GM19467 (cell line): ENCODE measurements around the gene KLF7.

ENCODE experiments used
- ATAC-seq: cut with Tn5 transposase; IDR thresholded peaks from one replicate; pipeline ENCODE4 v1.9.1; 2021; ENCODE audit warnings: mild to moderate bottlenecking, moderate library complexity; ENCODE audit not compliant: unreplicated experiment

Gene KLF7

DNA sequence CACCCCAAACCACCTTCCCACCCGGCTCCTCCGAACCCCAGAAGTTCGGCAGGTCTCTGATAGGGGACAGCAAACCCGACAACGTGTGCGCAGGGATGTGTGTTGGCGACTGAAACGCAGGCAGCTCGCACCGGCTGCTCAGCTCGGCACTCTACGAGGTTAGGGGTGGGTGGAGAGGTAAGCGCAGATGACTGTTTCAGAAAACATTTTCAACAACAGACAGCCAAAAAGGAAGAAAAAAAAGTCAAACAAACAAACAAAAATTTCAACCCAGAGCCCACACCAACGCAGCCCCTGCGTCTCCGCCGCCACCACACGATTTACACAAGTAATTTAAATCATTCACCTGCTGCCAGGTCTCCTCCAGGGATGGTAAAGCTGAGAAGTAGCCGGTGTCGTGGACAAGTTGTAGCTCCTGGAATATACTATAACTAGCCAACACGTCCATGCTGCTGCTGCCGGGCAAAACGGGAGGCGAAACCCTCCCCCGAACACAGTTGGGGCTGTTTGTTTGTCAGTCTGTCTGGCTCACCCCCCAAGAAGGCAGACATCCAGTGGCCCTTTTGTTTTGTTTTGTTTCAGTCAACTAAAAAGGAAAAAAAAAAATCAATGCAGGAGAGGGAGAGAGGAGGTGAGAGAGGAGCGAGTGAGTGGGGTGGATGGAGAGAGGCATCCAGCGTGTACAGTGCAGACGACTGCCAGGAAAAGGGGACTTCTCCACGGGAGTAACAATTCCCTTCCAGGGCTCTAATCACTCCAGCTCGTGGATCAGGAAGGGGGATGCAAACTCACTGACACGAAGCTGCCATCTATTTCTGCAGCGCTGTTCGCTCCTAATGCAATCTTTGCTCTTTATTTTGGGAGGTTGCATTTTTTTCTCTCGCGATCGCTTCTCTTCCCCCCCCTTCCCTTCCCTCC is at the start of gene KLF7:
TSS of gene KLF7 (minus strand) at position 828 of the 918 bp plus-strand sequence. CDS start at position 448, 380 bp downstream.
- ATAC-seq: no peak

GRCh38 chr2:207215308-207215707 is 49.6 kb upstream of the KLF7 start:
- no peak for ATAC-seq

DNA sequence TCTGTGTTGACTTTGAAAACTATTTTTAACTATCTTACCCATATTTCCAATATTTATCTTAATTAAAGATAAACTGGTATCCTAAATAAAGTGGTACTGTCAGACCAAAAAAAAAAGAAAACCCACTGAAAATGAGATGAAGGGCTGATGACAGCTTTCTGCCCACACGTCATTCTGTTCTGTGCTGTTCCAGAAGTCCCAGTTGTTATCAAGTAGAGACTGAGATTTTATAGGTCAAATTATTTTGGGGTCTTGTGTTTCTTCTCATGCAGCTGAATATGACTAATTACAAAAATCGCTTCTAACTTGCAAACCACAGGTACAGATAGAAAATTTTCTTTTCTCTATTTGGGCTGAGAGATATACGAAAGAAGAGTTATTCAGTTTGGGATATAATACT is 48.7 kb upstream of the KLF7 start:
- ATAC-seq: no peak

DNA sequence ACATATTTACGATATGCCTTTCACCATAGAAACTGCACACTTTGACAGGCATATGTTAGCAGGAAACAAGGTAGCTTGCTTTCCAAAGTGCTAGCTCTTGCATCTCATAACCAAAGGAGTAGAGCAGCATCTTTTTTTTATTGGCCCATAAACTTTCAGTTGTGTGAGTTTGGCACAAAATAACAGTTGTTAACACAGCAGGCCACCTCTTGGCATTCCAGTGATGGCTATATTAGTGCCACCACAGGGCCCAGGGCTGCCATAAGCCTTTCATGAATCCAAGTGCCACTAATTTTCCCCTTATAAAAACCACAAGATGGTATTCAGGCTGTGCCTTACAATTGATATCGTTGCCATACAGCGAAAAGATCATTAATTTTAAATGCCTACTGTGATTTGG is 40.3 kb upstream of the KLF7 start:
- ATAC-seq: no peak

DNA sequence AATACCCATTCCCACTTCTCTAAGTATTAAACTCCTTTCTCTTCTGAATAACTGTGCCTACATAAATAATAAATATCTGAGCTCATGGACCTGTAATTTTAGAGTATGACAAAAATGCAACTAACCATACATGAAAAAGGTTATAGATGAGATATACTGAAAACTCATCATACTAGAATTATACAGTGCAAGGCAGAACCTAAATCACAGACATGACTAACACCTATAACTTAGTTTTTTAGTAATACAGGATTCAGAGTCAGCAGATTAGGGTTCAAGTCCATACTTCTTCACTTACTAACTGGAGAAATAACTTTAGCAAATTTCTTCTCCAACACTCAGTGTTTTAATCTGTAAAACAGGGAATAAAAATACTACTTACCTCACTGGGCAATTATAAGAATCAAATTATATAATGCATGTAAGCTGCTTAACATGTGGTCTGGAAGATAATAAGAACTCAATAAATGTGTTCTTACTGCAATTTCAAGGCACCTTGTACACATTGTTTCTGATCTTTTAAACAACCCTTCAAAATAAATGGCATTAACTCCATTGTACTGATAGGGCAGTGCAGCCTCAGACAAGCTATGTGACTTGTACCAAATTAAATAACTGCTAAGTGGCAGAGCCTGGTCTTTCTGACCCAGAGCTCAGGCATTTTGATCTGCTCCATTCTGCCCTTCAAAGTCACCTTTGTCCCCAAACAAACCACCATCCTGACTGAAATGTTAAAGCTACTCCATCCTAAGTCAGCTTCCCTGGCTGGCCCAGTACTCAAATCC is 39.6 kb upstream of the KLF7 start:
- ATAC-seq: no peak

DNA sequence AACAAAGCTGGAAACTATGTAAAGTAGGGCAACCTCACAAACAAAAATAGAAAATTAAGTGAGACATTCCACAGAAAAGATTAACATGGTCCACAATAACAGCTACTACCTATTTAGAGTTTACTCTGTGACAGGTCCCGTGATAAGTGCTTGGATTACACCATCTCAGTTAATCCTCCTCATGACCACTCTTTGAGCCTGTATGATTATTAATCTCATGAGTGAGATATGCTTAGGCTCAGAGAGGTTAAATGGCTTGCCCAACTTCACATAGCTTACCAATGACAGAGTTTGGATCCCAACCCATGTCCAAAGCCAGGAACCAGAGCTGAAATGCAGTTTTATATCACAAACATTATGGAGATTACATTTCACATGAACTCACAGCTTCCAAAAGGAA is 37.3 kb upstream of the KLF7 start:
- ATAC-seq: no peak

- no peak for ATAC-seq
These were observed 36.9 kb upstream of the KLF7 start for GRCh38 chr2:207202645-207203044.

DNA sequence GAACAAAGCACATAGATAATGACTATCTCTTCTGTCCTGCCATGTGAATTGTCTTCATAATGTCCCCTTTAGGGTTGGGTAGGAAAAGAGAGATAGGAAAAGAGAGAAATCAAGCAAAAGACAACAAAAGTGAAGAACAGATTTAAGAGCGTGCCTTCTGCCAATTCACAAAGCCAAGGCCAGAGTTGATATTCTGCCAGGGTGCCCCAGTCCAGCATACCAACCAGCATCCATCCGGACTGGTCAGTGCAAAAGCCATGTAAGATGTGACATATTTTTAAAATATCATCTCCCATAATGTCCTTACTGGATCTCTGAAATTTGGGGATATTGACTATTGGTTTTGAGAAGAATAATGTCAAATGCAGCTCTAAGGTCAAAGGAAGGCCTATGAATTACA is 35.7 kb upstream of the KLF7 start:
- no peak for ATAC-seq

- ATAC-seq: no peak
These were observed 34.4 kb upstream of the KLF7 start for GRCh38 chr2:207200136-207200535.

DNA sequence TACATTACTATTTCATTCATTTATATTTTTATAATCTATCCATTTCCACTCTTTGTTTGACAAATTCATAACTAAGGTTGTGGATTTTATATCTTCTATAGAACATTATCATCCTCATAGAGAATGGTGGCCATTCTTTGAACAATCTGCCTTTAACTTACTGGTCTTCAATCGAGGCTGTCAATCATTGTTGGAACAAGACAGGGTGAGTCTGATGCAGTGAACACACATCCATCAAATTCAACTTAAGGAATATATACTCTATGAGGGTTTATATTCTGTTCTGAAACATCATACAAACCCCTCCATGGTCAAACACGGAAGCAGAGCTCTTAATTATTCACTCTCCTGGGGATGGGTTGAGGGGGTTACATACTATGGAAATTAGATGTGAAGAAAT is 28.3 kb upstream of the KLF7 start:
- ATAC-seq: no peak

GRCh38 chr2:207188626-207189419 is 23.1 kb upstream of the KLF7 start:
- no peak for ATAC-seq

GRCh38 chr2:207185372-207185771 is 19.6 kb upstream of the KLF7 start:
- ATAC-seq: no peak

GRCh38 chr2:207184768-207185167 is 19.0 kb upstream of the KLF7 start:
- ATAC-seq: no peak

- no peak for ATAC-seq
These were observed 18.6 kb upstream of the KLF7 start for GRCh38 chr2:207184348-207184747.

GRCh38 chr2:207183506-207183905 is 17.8 kb upstream of the KLF7 start:
- no peak for ATAC-seq

DNA sequence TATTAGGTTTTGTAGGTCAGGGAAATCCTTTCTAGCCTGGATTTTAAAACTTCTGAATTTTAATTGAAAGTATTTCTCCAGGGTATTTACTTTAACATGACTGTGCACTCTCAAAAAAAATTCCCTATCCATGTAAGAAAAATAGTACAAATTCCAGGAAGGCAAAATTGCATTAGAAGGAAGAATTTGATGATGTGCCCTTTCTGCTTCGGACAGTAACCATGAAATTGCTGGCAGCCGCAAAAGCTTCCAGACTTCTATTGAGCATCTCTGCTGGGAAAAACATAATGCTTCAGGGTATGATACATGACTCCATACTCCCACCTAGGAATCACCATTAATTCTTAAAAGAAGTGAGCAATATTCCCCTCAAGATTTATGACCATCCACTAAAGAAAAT is 17.2 kb upstream of the KLF7 start:
- ATAC-seq: no peak

DNA sequence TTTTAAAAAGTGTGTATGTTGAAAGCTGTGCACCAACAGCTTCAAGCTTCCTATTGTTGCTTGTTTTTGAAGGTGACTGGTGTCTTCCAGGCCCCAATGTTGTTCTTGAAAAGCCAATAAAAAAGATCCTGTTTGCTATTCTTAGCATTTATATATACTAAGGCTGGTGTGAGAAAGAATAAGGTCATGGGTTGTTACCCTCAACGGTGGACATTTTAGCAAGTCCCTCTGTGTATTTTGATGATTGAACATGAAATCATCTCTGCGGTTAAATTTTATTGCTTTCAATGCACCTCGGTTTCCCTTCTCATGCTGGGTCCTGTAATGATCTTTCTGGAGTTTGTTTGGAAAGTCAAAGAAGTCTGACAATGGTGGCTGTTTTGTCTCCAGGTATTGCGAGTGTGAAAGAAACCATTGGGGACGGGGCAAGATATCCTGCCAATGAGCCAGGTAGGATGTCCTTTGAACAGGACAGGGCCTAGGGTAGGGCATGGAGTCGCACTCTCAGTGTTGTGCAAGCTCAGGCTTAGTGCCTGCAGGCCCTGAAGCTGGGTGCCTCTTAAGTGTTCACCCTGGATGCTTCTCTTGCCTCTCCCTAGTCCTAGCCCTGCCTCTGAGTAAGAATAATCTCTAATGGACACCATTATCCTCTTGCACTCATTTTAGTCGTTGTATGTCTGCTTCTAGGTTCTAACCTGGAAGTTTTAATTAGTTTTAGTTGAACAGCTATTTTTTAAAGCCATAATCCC is 16.0 kb upstream of the KLF7 start:
- ATAC-seq: no peak

GRCh38 chr2:207180741-207181140 is 15.0 kb upstream of the KLF7 start:
- ATAC-seq: no peak

GRCh38 chr2:207176247-207176646 is 10.5 kb upstream of the KLF7 start:
- no peak for ATAC-seq

DNA sequence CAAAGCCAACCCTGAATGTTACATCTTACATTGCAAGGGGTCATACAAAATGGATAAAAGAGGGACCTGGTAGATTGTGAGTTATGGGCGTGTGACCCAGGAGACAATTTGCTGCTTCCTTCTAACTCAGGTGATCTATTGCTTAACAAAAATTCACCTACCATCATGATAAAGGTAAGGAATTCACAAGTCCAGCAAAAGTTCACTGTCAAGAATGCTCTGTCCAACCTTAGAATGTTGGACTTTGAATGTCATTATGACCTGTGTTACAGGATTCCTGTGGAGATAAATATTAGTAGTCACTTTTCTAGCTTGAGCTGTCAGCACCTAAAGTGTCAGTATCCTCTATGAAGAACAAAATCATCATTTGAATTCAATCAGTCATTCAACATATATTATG is 7.9 kb upstream of the KLF7 start:
- ATAC-seq: no peak
